GM23338 (cell line): ENCODE results near the gene INTS6. TPM values are rescaled to one million over a fixed set of nuclear protein-coding genes. Genes with fewer than 3 reads are reported as not detected.

Experiments
- ATAC-seq: fragments of 200-7000 bp; cut with Tn5 transposase; 3 replicates; pipeline ENCODE4 v1.9.1; 2020
- DNase-seq: peaks from one replicate; pipeline ENCODE4 v3.0.0-alpha.2; 2015; ENCODE audit warnings: low spot score
- H2AFZ ChIP-seq: fragments of 200-600 bp; sonication (generic); 2 replicates; pipeline ENCODE4 v1.8.0; 2016; ENCODE audit warnings: antibody characterized with exemption, mild to moderate bottlenecking, moderate library complexity
- H3F3A ChIP-seq: fragments of 200-600 bp; sonication (generic); replicated peaks from 2 replicates; pipeline ENCODE4 v1.8.0; 2017; ENCODE audit warnings: antibody characterized with exemption, mixed run types, low read depth
- H3K27ac ChIP-seq: fragments of 200-600 bp; sonication (generic); 2 replicates; pipeline ENCODE4 v1.6.1; 2016; ENCODE audit warnings: low read depth
- H3K27me3 ChIP-seq: fragments of 200-600 bp; sonication (generic); 2 replicates; pipeline ENCODE4 v1.8.0; 2016; ENCODE audit warnings: mild to moderate bottlenecking, mixed run types, moderate library complexity; ENCODE audit not compliant: insufficient read depth
- H3K36me3 ChIP-seq: fragments of 200-600 bp; sonication (generic); 2 replicates; pipeline ENCODE4 v1.8.0; 2016; ENCODE audit warnings: mild to moderate bottlenecking; ENCODE audit not compliant: insufficient read depth
- H3K4me1 ChIP-seq: fragments of 200-600 bp; sonication (generic); 2 replicates; pipeline ENCODE4 v1.8.0; 2016; ENCODE audit warnings: mild to moderate bottlenecking, moderate library complexity; ENCODE audit not compliant: insufficient read depth
- H3K4me2 ChIP-seq: fragments of 200-600 bp; sonication (generic); 2 replicates; pipeline ENCODE4 v1.7.1; 2017; ENCODE audit warnings: mixed run types
- H3K4me3 ChIP-seq: fragments of 200-600 bp; sonication (generic); 2 replicates; pipeline ENCODE4 v1.6.1; 2016; ENCODE audit warnings: mixed run types
- H3K79me2 ChIP-seq: fragments of 200-600 bp; sonication (generic); replicated peaks from 2 replicates; pipeline ENCODE4 v1.8.0; 2017; ENCODE audit warnings: mild to moderate bottlenecking; ENCODE audit not compliant: insufficient read depth
- H3K9me2 ChIP-seq: fragments of 200-600 bp; sonication (generic); 2 replicates; pipeline ENCODE4 v1.8.0; 2017; ENCODE audit not compliant: insufficient read depth
- H4K20me1 ChIP-seq: fragments of 200-600 bp; sonication (generic); replicated peaks from 2 replicates; pipeline ENCODE4 v1.8.0; 2017; ENCODE audit warnings: mild to moderate bottlenecking; ENCODE audit not compliant: insufficient read depth
- H3K27ac Mint-ChIP-seq: 2 replicates; pipeline ENCODE4 v1.8.0; 2020; ENCODE audit warnings: inconsistent platforms, mild to moderate bottlenecking, moderate library complexity, mixed read lengths
- H3K27me3 Mint-ChIP-seq: 3 replicates; pipeline ENCODE4 v1.8.0; 2022; ENCODE audit warnings: low read depth, mild to moderate bottlenecking, moderate library complexity, mixed read lengths, inconsistent platforms; ENCODE audit not compliant: insufficient read depth, poor library complexity
- H3K36me3 Mint-ChIP-seq: 3 replicates; pipeline ENCODE4 v1.8.0; 2021; ENCODE audit warnings: low read depth, mild to moderate bottlenecking, inconsistent platforms, moderate library complexity, mixed read lengths
- H3K4me1 Mint-ChIP-seq: 3 replicates; pipeline ENCODE4 v1.8.0; 2020; ENCODE audit warnings: mild to moderate bottlenecking, inconsistent platforms, mixed read lengths
- H3K4me3 Mint-ChIP-seq: 3 replicates; pipeline ENCODE4 v1.8.0; 2021; ENCODE audit warnings: moderate library complexity, mild to moderate bottlenecking, inconsistent platforms, mixed read lengths
- H3K9me3 Mint-ChIP-seq: 3 replicates; pipeline ENCODE4 v1.8.0; 2020; ENCODE audit warnings: moderate library complexity, mild to moderate bottlenecking, inconsistent platforms, mixed read lengths
- CREB1 ChIP-seq: fragments of 250-450 bp; sonication (Bioruptor Pico); IDR thresholded peaks from 2 replicates; pipeline ENCODE4 v1.5.0; 2020; ENCODE audit warnings: low read depth, mild to moderate bottlenecking, moderate library complexity
- CTCF ChIP-seq, 2 experiments: fragments of 200-600 bp in 1 of 2; sonication (generic) in 1 of 2; conservative IDR thresholded peaks; 2 replicates each; pipeline versions ENCODE4 v1.5.1 to v1.6.1; 2016 to 2017; ENCODE audit warnings: antibody characterized with exemption in 2 of 2, low read depth in 2 of 2, mild to moderate bottlenecking in 2 of 2, moderate library complexity in 1 of 2
- EZH2 ChIP-seq: fragments of 200-600 bp; sonication (generic); IDR thresholded peaks from one replicate; pipeline ENCODE4 v1.8.0; 2017; ENCODE audit warnings: antibody characterized with exemption, mild to moderate bottlenecking, low read depth; ENCODE audit not compliant: unreplicated experiment
- EZH2phosphoT487 ChIP-seq: fragments of 200-600 bp; sonication (generic); IDR thresholded peaks from one replicate; pipeline ENCODE4 v1.8.1; 2018; ENCODE audit warnings: antibody characterized with exemption; ENCODE audit not compliant: unreplicated experiment
- JUNB ChIP-seq: IDR thresholded peaks from one replicate; pipeline ENCODE4 v1.6.1; 2016; ENCODE audit warnings: antibody characterized with exemption; ENCODE audit not compliant: unreplicated experiment
- NANOG ChIP-seq: IDR thresholded peaks from 2 replicates; pipeline ENCODE4 v1.6.1; 2016; ENCODE audit warnings: antibody characterized with exemption, borderline replicate concordance
- POLR2AphosphoS5 ChIP-seq: IDR thresholded peaks from 2 replicates; pipeline ENCODE4 v1.6.1; 2016; ENCODE audit warnings: antibody characterized with exemption, low read depth
- STAT1 ChIP-seq: IDR thresholded peaks from one replicate; pipeline ENCODE4 v1.6.1; 2016; ENCODE audit warnings: antibody characterized with exemption; ENCODE audit not compliant: unreplicated experiment
- ZNF114 ChIP-seq: fragments of 250-450 bp; sonication (Bioruptor Pico); IDR thresholded peaks from 2 replicates; pipeline ENCODE4 v1.5.0; 2020; ENCODE audit warnings: mild to moderate bottlenecking, moderate library complexity
- ZNF331 ChIP-seq: fragments of 250-450 bp; sonication (Bioruptor Pico); IDR thresholded peaks from 2 replicates; pipeline ENCODE4 v1.5.0; 2020; ENCODE audit warnings: low read depth, mild to moderate bottlenecking, moderate library complexity
- ZNF462 ChIP-seq: fragments of 250-450 bp; sonication (Bioruptor Pico); IDR thresholded peaks from 2 replicates; pipeline ENCODE4 v1.5.0; 2020; ENCODE audit warnings: mild to moderate bottlenecking, moderate library complexity
- polyA plus RNA-seq: library from polyadenylated mRNA; unstranded; fragments of >200 nt; fragmentation: Nextera tagmentation; extraction: Ambion mirVana; gene quantifications from 2 replicates; pipeline ENCODE4 v1.2.1, GENCODE V29; 2016
- total RNA-seq: library from RNA; depleted of rRNA; stranded (reverse); fragments of >200 nt; shearing (Covaris generic); gene quantifications from 2 replicates; pipeline ENCODE4 v1.2.3, GENCODE V29; 2014
- TF ChIP-seq, protein P1 (sequence below): IDR thresholded peaks from one replicate; pipeline ENCODE4 v1.6.1; 2018; ENCODE audit warnings: antibody characterized with exemption; ENCODE audit not compliant: unreplicated experiment
- TF ChIP-seq, protein P2 (sequence below): IDR thresholded peaks from 2 replicates; pipeline ENCODE4 v1.6.1; 2016; ENCODE audit warnings: antibody characterized with exemption

The INTS6 gene
- total and polyA plus RNA-seq, 2 experiments from 2014 or later = 24.8 to 38.6 TPM

DNA sequence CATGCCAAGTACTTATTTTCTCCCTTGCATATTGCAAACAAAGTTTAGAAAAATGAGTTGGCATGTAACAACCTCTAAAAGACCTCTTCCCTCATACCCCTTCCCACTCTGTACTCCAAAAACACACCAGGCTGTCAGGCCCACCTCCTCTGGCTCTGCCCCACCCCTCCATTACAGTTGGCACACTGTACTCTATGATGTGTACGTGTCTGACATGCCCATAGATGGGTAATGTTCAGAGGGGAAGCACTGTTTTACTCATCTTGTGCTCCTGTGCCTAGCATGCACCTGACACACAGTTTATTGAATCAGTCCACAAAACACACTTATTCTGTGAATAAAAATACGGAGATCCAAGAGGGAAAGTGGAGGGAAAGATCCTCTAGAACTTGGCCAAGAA is 67.7 kb downstream of the INTS6 start:
- TF ChIP-seq NANOG (no peak), EZH2 (no peak), POLR2AphosphoS5 (no peak), EZH2phosphoT487 (no peak), ZNF114 (CRISPR knock-in tag) (no peak), JUNB (no peak), CREB1 (CRISPR knock-in tag) (no peak), CTCF (conservative IDR thresholded peaks at IDR 0.05; ENCODE audit: low read depth in 2 of 2) (no peak), ZNF331 (no peak), STAT1 (no peak), ZNF462 (no peak)
- TF ChIP-seq, protein P1, sequence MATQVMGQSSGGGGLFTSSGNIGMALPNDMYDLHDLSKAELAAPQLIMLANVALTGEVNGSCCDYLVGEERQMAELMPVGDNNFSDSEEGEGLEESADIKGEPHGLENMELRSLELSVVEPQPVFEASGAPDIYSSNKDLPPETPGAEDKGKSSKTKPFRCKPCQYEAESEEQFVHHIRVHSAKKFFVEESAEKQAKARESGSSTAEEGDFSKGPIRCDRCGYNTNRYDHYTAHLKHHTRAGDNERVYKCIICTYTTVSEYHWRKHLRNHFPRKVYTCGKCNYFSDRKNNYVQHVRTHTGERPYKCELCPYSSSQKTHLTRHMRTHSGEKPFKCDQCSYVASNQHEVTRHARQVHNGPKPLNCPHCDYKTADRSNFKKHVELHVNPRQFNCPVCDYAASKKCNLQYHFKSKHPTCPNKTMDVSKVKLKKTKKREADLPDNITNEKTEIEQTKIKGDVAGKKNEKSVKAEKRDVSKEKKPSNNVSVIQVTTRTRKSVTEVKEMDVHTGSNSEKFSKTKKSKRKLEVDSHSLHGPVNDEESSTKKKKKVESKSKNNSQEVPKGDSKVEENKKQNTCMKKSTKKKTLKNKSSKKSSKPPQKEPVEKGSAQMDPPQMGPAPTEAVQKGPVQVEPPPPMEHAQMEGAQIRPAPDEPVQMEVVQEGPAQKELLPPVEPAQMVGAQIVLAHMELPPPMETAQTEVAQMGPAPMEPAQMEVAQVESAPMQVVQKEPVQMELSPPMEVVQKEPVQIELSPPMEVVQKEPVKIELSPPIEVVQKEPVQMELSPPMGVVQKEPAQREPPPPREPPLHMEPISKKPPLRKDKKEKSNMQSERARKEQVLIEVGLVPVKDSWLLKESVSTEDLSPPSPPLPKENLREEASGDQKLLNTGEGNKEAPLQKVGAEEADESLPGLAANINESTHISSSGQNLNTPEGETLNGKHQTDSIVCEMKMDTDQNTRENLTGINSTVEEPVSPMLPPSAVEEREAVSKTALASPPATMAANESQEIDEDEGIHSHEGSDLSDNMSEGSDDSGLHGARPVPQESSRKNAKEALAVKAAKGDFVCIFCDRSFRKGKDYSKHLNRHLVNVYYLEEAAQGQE = no peak
- TF ChIP-seq, protein P2, sequence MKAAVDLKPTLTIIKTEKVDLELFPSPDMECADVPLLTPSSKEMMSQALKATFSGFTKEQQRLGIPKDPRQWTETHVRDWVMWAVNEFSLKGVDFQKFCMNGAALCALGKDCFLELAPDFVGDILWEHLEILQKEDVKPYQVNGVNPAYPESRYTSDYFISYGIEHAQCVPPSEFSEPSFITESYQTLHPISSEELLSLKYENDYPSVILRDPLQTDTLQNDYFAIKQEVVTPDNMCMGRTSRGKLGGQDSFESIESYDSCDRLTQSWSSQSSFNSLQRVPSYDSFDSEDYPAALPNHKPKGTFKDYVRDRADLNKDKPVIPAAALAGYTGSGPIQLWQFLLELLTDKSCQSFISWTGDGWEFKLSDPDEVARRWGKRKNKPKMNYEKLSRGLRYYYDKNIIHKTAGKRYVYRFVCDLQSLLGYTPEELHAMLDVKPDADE = no peak

More for the DNA sequence above, 67.7 kb downstream of the INTS6 start:
- H3K36me3 ChIP-seq = no peaks in the 10 kb centered on the region; the same call in 1 of the 2 replicates
- H3K27ac Mint-ChIP-seq = no peak overlapping the region
- H3K4me1 Mint-ChIP-seq = peaks cover 3% of the 10 kb centered on the region; the same call in 2 of the 3 replicates
- no peak for ATAC-seq
- 0 out of 2 replicates have a peak overlapping the region, but pooled peaks have one; percentile 6 for H3K27ac ChIP-seq
- no peaks in the 10 kb centered on the region for H4K20me1 ChIP-seq
- peaks cover 15% of the 10 kb centered on the region for H3K36me3 Mint-ChIP-seq
- no peaks in the 10 kb centered on the region for H3K27me3 Mint-ChIP-seq
- H3K79me2 ChIP-seq = peaks cover 15% of the 10 kb centered on the region
- H3K9me3 Mint-ChIP-seq = no peaks in the 10 kb centered on the region
- no peaks in the 10 kb centered on the region for H3K27me3 ChIP-seq
- H3K4me1 ChIP-seq = no peaks in the 10 kb centered on the region
- H3K4me3 ChIP-seq = no peak overlapping the region
- H3K9me2 ChIP-seq = no peaks in the 10 kb centered on the region
- peaks cover 6% of the 10 kb centered on the region; the same call in 1 of the 2 replicates for H3F3A ChIP-seq
- H3K4me2 ChIP-seq = no peak overlapping the region
- no peak overlapping the region for H3K4me3 Mint-ChIP-seq
- DNase-seq = no peak
- H2AFZ ChIP-seq = no peak overlapping the region
